Liver (tissue), 9 donors: ENCODE results near the gene SAMD1. TPM values are rescaled to one million over a fixed set of nuclear protein-coding genes. Genes with fewer than 3 reads are reported as not detected.

Experiments
- DNase-seq: peaks from one replicate; pipeline ENCODE4 v3.0.0-alpha.2; 2017; ENCODE audit warnings: low spot score
- H3K27ac ChIP-seq, 2 donors: one replicate each; pipeline ENCODE4 v1.7.0; 2013; ENCODE audit warnings: inconsistent platforms in 2 of 2, low read length in 2 of 2, control low read depth in 1 of 2, low read depth in 1 of 2, mild to moderate bottlenecking in 1 of 2
- H3K27me3 ChIP-seq, 4 donors: one replicate each; pipeline versions ENCODE4 v1.6.1 to v1.7.0; 2013; ENCODE audit warnings: low read length in 3 of 4, inconsistent platforms in 1 of 4, mild to moderate bottlenecking in 1 of 4, moderate library complexity in 1 of 4; ENCODE audit not compliant: control insufficient read depth in 4 of 4, insufficient read depth in 4 of 4
- H3K36me3 ChIP-seq, 4 donors: one replicate each; pipeline versions ENCODE4 v1.6.1 to v1.7.0; 2013; ENCODE audit warnings: low read length in 3 of 4, mild to moderate bottlenecking in 3 of 4, low read depth in 1 of 4, moderate library complexity in 1 of 4; ENCODE audit not compliant: control insufficient read depth in 4 of 4, insufficient read depth in 3 of 4
- H3K4me1 ChIP-seq, 4 donors: one replicate each; pipeline versions ENCODE4 v1.6.1 to v1.7.0; 2013; ENCODE audit warnings: low read length in 3 of 4, mild to moderate bottlenecking in 3 of 4, moderate library complexity in 1 of 4; ENCODE audit not compliant: control insufficient read depth in 4 of 4, insufficient read depth in 4 of 4
- H3K4me3 ChIP-seq, 3 donors: one replicate each; pipeline versions ENCODE4 v1.6.1 to v1.7.0; 2013; ENCODE audit warnings: low read length in 3 of 3, control low read depth in 1 of 3, low read depth in 1 of 3, mild to moderate bottlenecking in 1 of 3
- H3K9ac ChIP-seq, 2 donors: one replicate each; pipeline ENCODE4 v1.7.0; 2013; ENCODE audit warnings: low read length in 2 of 2, mild to moderate bottlenecking in 2 of 2, moderate library complexity in 2 of 2, control low read depth in 1 of 2, low read depth in 1 of 2
- H3K9me3 ChIP-seq, 4 donors: one replicate each; pipeline versions ENCODE4 v1.6.1 to v1.7.0; 2013; ENCODE audit warnings: low read length in 3 of 4; ENCODE audit not compliant: control insufficient read depth in 4 of 4
- EGR1 ChIP-seq, 2 donors: IDR thresholded peaks; 2 replicates each; pipeline ENCODE4 v1.6.1; 2016 to 2018; ENCODE audit warnings: antibody characterized with exemption in 2 of 2, low read depth in 2 of 2
- FOXA1 ChIP-seq: IDR thresholded peaks from 2 replicates; pipeline ENCODE4 v1.6.1; 2016; ENCODE audit warnings: antibody characterized with exemption
- GABPA ChIP-seq, 2 donors: IDR thresholded peaks in 1 of 2; conservative IDR thresholded peaks in 1 of 2; 2 replicates each; pipeline ENCODE4 v1.6.1; 2016; ENCODE audit warnings: antibody characterized with exemption in 2 of 2, mild to moderate bottlenecking in 1 of 2, moderate library complexity in 1 of 2
- HNF4G ChIP-seq: IDR thresholded peaks from 2 replicates; pipeline ENCODE4 v1.6.1; 2016; ENCODE audit warnings: antibody characterized with exemption
- JUND ChIP-seq, 2 donors: IDR thresholded peaks; 2 replicates each; pipeline ENCODE4 v1.6.1; 2016; ENCODE audit warnings: antibody characterized with exemption in 2 of 2
- NR2F2 ChIP-seq: IDR thresholded peaks from 2 replicates; pipeline ENCODE4 v1.6.1; 2016; ENCODE audit warnings: antibody characterized with exemption
- RAD21 ChIP-seq, 2 donors: IDR thresholded peaks; 2 replicates each; pipeline ENCODE4 v1.6.1; 2016; ENCODE audit warnings: antibody characterized with exemption in 2 of 2, mild to moderate bottlenecking in 2 of 2
- RXRA ChIP-seq, 2 donors: IDR thresholded peaks; 2 replicates each; pipeline ENCODE4 v1.6.1; 2017 to 2018; ENCODE audit warnings: antibody characterized with exemption in 2 of 2, mild to moderate bottlenecking in 1 of 2
- SP1 ChIP-seq: IDR thresholded peaks from 2 replicates; pipeline ENCODE4 v1.6.1; 2018; ENCODE audit warnings: antibody characterized with exemption, mild to moderate bottlenecking
- YY1 ChIP-seq: IDR thresholded peaks from 2 replicates; pipeline ENCODE4 v1.6.1; 2016; ENCODE audit warnings: antibody characterized with exemption, mild to moderate bottlenecking
- WGBS: extraction: QIAGEN DNeasy Blood & Tissue Kit; methylation state at CpG from one replicate; pipeline ENCODE4 v1.1.7; 2013; 5-methylcytosine and 5-hydroxymethylcytosine counted together
- polyA plus RNA-seq, 2 donors: library from polyadenylated mRNA; stranded (reverse) in 1 of 2; unstranded in 1 of 2; fragments of 200-250 nt in 1 of 2; fragments of >200 nt in 1 of 2; fragmentation: Nextera tagmentation in 1 of 2; extraction: Ambion mirVana in 1 of 2; gene quantifications; one replicate each; pipeline versions ENCODE4 v1.2.1 to v1.2.3, GENCODE V29; 2013 to 2015
- total RNA-seq, 2 donors: library from RNA; depleted of rRNA; stranded (reverse); fragments of >200 nt; gene quantifications; one replicate each; pipeline ENCODE4 v1.2.3, GENCODE V29; 2014
- TF ChIP-seq, protein P1 (sequence below): IDR thresholded peaks from 2 replicates; pipeline ENCODE4 v1.6.1; 2016; ENCODE audit warnings: antibody characterized with exemption
- TF ChIP-seq, protein P2 (sequence below): fragments of 150-350 bp; IDR thresholded peaks from 2 replicates; pipeline ENCODE4 v1.5.1; 2017; ENCODE audit warnings: improper control_type of control experiment, low read depth, low read length; ENCODE audit not compliant: missing input control
- TF ChIP-seq, protein P3 (sequence below): IDR thresholded peaks from 2 replicates; pipeline ENCODE4 v1.6.1; 2016; ENCODE audit warnings: antibody characterized with exemption, mild to moderate bottlenecking
- TF ChIP-seq, protein P4 (sequence below): IDR thresholded peaks from 2 replicates; pipeline ENCODE4 v1.6.1; 2016; ENCODE audit warnings: antibody characterized with exemption
- donor health status: healthy.
- donor health status: healthy.
- donor health status: healthy.
- donor health status: healthy.
- donor health status: healthy.

Gene SAMD1
- total RNA-seq (10 to 100 TPM in 1 of 2 donors, 1 to 10 TPM in 1; 6.4 to 33.0 TPM), polyA plus RNA-seq (10 to 100 TPM in 1 of 2 donors, 1 to 10 TPM in 1; 2.1 to 11.7 TPM)

DNA sequence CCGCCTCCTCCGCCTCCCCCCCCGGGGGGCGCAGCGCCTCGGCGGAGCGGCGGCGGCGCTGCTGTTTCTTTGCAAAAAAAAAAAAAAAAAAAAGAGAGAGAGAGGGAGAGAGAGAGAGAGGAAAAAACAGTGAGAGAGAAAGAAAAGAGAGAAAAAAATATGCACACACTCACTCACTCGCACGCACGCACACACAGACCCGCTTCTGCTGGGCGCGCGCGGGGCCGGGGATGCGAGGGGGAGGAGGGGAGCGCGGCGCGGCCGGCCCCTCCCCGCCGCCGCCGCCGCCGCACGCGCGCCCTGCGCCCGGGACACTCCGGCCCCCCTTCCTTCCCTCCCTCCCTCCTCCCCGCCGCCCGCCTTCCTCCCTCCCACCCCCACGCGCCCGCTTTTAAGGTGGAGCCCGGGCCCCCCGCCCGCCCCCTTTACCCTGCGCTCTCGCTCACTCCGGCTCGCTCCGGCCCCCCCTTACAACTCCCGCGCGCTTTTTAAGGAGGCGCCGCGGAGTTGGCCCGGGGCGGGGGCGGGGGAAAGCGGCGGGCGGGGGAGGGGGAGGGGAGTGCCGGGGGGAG lies at the start of gene SAMD1:
TSS of gene SAMD1 (minus strand) at position 243 of the 572 bp plus-strand sequence.
- peaks cover 0 to 1% (median 0%) of the 10 kb centered on the region in 4 donors for H3K36me3 ChIP-seq
- no peaks in the 10 kb centered on the region for H3K27me3 ChIP-seq
- WGBS = under 1% methylated on average over 58 of the region's 65 CpGs
- H3K9ac ChIP-seq = peak within 1 kb of the TSS; percentile 89 to 97
- H3K9me3 ChIP-seq = peaks cover 0 to 5% (median 3%) of the 10 kb centered on the region in 4 donors
- H3K4me1 ChIP-seq = peaks cover 4 to 14% (median 9%) of the 10 kb centered on the region in 4 donors
- H3K27ac ChIP-seq = peak within 1 kb of the TSS; percentile 95 to 96
- DNase-seq = peak; percentile 82
- TF ChIP-seq FOXA1 = no peak
- H3K4me3 ChIP-seq = peak within 1 kb of the TSS; percentile 85 to 93 (median 89)

DNA sequence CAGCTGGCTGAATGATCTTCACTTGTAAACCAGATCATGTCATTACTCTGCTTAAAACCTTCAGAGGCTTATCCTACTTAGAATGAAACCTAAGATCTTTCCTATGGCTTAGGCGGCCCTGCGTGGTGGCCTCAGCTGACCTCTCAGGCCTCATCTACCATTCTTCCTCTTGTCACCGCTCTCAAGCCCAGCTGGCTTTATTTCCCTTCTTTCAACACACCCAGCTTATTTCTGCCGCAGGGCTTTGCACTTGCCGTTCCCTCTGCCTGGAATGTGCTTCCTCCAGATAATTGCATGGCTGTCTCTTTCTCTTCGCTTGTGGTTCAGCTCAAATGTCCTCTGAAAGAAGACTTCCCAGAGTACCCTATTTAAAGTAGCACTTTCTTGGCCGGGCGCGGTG lies 49.4 kb upstream of the SAMD1 start:
- Histone ChIP-seq H3K27ac (peak overlapping the region in 1 of 2 donors; percentile 25), H3K4me3 (no peak overlapping the region), H3K9ac (no peak overlapping the region), H3K27me3 (no peaks in the 10 kb centered on the region), H3K9me3 (no peaks in the 10 kb centered on the region), H3K4me1 (peaks cover 3 to 14% (median 6%) of the 10 kb centered on the region in 4 donors), H3K36me3 (no peaks in the 10 kb centered on the region)
- TF ChIP-seq YY1 (peak; percentile 31), EGR1 (IDR thresholded peaks at IDR 0.05; ENCODE audit: low read depth in 2 of 2) (no peak), SP1 (peak; percentile 21), NR2F2 (peak; percentile 27), RAD21 (IDR thresholded peaks at IDR 0.05) (no peak), FOXA1 (no peak), GABPA (IDR thresholded peaks at IDR 0.05 in 1 of 2, conservative IDR thresholded peaks at IDR 0.05 in 1 of 2) (no peak), RXRA (IDR thresholded peaks at IDR 0.05) (peak; percentile 15 to 48)
- TF ChIP-seq, protein P1, sequence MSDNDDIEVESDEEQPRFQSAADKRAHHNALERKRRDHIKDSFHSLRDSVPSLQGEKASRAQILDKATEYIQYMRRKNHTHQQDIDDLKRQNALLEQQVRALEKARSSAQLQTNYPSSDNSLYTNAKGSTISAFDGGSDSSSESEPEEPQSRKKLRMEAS = peak; percentile 13
- TF ChIP-seq, protein P2, sequence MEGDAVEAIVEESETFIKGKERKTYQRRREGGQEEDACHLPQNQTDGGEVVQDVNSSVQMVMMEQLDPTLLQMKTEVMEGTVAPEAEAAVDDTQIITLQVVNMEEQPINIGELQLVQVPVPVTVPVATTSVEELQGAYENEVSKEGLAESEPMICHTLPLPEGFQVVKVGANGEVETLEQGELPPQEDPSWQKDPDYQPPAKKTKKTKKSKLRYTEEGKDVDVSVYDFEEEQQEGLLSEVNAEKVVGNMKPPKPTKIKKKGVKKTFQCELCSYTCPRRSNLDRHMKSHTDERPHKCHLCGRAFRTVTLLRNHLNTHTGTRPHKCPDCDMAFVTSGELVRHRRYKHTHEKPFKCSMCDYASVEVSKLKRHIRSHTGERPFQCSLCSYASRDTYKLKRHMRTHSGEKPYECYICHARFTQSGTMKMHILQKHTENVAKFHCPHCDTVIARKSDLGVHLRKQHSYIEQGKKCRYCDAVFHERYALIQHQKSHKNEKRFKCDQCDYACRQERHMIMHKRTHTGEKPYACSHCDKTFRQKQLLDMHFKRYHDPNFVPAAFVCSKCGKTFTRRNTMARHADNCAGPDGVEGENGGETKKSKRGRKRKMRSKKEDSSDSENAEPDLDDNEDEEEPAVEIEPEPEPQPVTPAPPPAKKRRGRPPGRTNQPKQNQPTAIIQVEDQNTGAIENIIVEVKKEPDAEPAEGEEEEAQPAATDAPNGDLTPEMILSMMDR = no peak
- no peak for DNase-seq
- 71% methylated on average over 9 of the region's 9 CpGs for WGBS

DNA sequence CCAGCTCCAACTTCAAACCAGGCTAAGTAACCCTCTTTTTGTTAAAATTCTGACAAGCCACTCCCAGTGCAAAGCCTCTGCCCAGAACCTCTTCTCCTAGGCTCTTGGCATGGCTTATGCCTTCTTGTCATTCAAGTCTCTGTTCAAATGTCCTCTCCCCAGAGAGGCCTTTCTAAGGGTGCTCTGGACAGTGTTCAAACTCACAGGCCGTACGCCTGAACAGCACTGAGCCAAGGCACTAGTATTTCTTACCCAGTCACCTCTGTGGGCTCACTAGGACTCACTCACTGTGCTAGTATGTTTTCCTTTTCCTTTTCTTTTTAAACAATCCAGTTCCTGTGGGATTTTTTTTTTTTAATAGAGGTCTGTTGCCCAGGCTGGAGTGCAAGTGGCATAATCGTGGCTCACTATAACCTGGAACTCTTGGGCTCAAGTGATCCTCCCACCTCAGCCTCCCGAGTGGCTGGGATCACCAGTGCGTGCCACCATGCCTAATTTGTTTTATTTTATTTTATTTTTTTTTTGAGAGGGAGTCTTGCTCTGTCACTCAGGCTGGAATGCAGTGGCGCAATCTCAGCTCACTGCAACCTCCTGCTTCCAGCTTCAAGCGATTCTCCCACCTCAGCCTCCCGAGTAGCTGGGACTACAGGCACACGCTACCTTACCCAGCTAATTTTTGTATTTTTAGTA lies 48.2 kb upstream of the SAMD1 start:
- Histone ChIP-seq H3K36me3 (no peaks in the 10 kb centered on the region), H3K4me1 (peaks cover 3 to 14% (median 6%) of the 10 kb centered on the region in 4 donors), H3K9me3 (no peaks in the 10 kb centered on the region), H3K27ac (no peak overlapping the region), H3K27me3 (no peaks in the 10 kb centered on the region), H3K9ac (no peak overlapping the region), H3K4me3 (no peak overlapping the region)
- 89% methylated on average over 9 of the region's 9 CpGs for WGBS
- TF ChIP-seq, protein P3, sequence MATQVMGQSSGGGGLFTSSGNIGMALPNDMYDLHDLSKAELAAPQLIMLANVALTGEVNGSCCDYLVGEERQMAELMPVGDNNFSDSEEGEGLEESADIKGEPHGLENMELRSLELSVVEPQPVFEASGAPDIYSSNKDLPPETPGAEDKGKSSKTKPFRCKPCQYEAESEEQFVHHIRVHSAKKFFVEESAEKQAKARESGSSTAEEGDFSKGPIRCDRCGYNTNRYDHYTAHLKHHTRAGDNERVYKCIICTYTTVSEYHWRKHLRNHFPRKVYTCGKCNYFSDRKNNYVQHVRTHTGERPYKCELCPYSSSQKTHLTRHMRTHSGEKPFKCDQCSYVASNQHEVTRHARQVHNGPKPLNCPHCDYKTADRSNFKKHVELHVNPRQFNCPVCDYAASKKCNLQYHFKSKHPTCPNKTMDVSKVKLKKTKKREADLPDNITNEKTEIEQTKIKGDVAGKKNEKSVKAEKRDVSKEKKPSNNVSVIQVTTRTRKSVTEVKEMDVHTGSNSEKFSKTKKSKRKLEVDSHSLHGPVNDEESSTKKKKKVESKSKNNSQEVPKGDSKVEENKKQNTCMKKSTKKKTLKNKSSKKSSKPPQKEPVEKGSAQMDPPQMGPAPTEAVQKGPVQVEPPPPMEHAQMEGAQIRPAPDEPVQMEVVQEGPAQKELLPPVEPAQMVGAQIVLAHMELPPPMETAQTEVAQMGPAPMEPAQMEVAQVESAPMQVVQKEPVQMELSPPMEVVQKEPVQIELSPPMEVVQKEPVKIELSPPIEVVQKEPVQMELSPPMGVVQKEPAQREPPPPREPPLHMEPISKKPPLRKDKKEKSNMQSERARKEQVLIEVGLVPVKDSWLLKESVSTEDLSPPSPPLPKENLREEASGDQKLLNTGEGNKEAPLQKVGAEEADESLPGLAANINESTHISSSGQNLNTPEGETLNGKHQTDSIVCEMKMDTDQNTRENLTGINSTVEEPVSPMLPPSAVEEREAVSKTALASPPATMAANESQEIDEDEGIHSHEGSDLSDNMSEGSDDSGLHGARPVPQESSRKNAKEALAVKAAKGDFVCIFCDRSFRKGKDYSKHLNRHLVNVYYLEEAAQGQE = no peak
- TF ChIP-seq, protein P1 = no peak
- TF ChIP-seq, protein P4, sequence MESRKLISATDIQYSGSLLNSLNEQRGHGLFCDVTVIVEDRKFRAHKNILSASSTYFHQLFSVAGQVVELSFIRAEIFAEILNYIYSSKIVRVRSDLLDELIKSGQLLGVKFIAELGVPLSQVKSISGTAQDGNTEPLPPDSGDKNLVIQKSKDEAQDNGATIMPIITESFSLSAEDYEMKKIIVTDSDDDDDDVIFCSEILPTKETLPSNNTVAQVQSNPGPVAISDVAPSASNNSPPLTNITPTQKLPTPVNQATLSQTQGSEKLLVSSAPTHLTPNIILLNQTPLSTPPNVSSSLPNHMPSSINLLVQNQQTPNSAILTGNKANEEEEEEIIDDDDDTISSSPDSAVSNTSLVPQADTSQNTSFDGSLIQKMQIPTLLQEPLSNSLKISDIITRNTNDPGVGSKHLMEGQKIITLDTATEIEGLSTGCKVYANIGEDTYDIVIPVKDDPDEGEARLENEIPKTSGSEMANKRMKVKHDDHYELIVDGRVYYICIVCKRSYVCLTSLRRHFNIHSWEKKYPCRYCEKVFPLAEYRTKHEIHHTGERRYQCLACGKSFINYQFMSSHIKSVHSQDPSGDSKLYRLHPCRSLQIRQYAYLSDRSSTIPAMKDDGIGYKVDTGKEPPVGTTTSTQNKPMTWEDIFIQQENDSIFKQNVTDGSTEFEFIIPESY = no peak
- TF ChIP-seq NR2F2 = no peak
- TF ChIP-seq JUND (IDR thresholded peaks at IDR 0.05) = no peak
- no peak for TF ChIP-seq SP1
- TF ChIP-seq YY1 = no peak
- no peak for TF ChIP-seq RXRA (IDR thresholded peaks at IDR 0.05)
- no peak for TF ChIP-seq HNF4G
- DNase-seq = no peak
